ENCODE data around the gene USH2A. TPM values are rescaled to one million over a fixed set of nuclear protein-coding genes. Genes with fewer than 3 reads are reported as not detected.

Gene USH2A
- total RNA-seq, 6 experiments from 2014 or later, result 0.19 to 1.8 (median 0.81) TPM

GRCh38 chr1:216210081-216210480 lies 213.2 kb downstream of the USH2A start:
- H3K36me3 ChIP-seq, result no peaks in the 10 kb centered on the region
- no peak for TF ChIP-seq POLR2A (IDR thresholded peaks at IDR 0.05)
- TF ChIP-seq, protein P1, sequence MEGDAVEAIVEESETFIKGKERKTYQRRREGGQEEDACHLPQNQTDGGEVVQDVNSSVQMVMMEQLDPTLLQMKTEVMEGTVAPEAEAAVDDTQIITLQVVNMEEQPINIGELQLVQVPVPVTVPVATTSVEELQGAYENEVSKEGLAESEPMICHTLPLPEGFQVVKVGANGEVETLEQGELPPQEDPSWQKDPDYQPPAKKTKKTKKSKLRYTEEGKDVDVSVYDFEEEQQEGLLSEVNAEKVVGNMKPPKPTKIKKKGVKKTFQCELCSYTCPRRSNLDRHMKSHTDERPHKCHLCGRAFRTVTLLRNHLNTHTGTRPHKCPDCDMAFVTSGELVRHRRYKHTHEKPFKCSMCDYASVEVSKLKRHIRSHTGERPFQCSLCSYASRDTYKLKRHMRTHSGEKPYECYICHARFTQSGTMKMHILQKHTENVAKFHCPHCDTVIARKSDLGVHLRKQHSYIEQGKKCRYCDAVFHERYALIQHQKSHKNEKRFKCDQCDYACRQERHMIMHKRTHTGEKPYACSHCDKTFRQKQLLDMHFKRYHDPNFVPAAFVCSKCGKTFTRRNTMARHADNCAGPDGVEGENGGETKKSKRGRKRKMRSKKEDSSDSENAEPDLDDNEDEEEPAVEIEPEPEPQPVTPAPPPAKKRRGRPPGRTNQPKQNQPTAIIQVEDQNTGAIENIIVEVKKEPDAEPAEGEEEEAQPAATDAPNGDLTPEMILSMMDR (IDR thresholded peaks at IDR 0.05), result no peak
- intact Hi-C loops (cut with DNase I), result no loop called here
- DNase-seq (no peak), ATAC-seq (no peak)
- no peak overlapping the region for H3K27ac ChIP-seq
- H3K4me3 ChIP-seq, result no peak overlapping the region
- H3K4me1 ChIP-seq, result peaks cover 0 to 11% (median 3%) of the 10 kb centered on the region in 4 donors
- no peaks in the 10 kb centered on the region for H3K9me3 ChIP-seq
- 41% methylated on average over 4 of the region's 4 CpGs for WGBS (ENCODE audit: insufficient coverage, low coverage, low lambda C conversion rate, missing lambda C conversion rate)
- H3K27me3 ChIP-seq, result no peaks in the 10 kb centered on the region

- peaks cover 0 to 11% (median 3%) of the 10 kb centered on the region in 4 donors for H3K4me1 ChIP-seq
- H3K9me3 ChIP-seq, result no peaks in the 10 kb centered on the region
- H3K27me3 ChIP-seq, result no peaks in the 10 kb centered on the region
- no peak overlapping the region for H3K4me3 ChIP-seq
- no peak overlapping the region for H3K27ac ChIP-seq
- ATAC-seq, result no peak
- DNase-seq, result no peak
- WGBS (ENCODE audit: insufficient coverage, low coverage, low lambda C conversion rate, missing lambda C conversion rate), result 100% methylated on average over 1 of the region's 1 CpG
- no peaks in the 10 kb centered on the region for H3K36me3 ChIP-seq
- intact Hi-C loops (cut with DNase I), result no loop called here
- TF ChIP-seq POLR2A (IDR thresholded peaks at IDR 0.05), result no peak
- TF ChIP-seq, protein P1 (IDR thresholded peaks at IDR 0.05), result no peak
Observed at GRCh38 chr1:216209125-216209524, 214.1 kb downstream of the USH2A start.

DNA sequence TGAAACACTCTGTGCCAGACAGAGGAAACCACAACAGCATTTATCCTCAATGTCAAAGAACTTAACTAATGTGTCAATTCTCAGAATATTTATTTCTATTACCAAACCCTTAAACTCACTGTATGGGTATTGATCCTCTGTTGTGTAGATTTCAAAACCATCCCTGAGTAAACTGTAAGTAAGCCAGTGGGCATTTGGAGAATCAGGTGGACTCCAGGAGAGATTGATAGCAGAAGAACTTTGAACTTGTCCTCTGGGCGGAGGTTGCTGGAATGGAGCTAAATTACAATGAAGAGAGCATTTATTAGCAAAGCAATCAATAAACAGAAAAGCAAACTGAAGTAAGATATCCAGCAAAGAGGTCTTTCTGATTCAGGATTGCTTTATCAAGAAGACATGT lies 216.1 kb downstream of the USH2A start:
- ATAC-seq (peak; percentile 89 to 99 (median 96)), DNase-seq (peak in 1 of 3 donors; percentile 55)
- Histone ChIP-seq H3K9me3 (no peaks in the 10 kb centered on the region), H3K27ac (no peak overlapping the region), H3K4me1 (peaks cover 0 to 11% (median 3%) of the 10 kb centered on the region in 4 donors), H3K36me3 (no peaks in the 10 kb centered on the region), H3K27me3 (no peaks in the 10 kb centered on the region), H3K4me3 (no peak overlapping the region)
- TF ChIP-seq, protein P1 (IDR thresholded peaks at IDR 0.05), result no peak
- TF ChIP-seq POLR2A (IDR thresholded peaks at IDR 0.05), result no peak
- intact Hi-C loops (cut with DNase I), result no loop called here
- WGBS (ENCODE audit: insufficient coverage, low coverage, low lambda C conversion rate, missing lambda C conversion rate), result 33% methylated on average over 1 of the region's 1 CpG

DNA sequence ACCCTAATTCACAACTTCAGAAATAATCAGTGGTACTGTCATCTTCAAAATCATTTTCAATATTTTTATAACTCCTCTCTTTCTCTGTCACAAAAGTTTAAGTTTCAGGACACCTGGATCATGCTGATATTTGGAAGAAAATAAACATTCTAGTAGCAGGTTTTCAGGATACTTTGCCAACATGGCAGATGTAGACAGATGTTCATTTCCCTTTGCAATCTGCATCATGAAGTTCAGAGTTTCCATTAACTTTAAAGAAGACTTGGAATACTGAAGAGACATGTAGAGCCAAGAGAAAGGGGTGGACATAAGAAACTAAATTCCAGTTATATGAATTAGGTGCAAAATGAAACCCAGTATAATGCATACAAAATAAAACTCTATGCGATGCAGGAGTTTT lies 218.1 kb downstream of the USH2A start:
- Histone ChIP-seq H3K27ac (no peak overlapping the region), H3K36me3 (no peaks in the 10 kb centered on the region), H3K4me1 (peaks cover 0 to 11% (median 3%) of the 10 kb centered on the region in 4 donors), H3K4me3 (no peak overlapping the region), H3K9me3 (no peaks in the 10 kb centered on the region), H3K27me3 (no peaks in the 10 kb centered on the region)
- 89% methylated on average over 1 of the region's 1 CpG for WGBS (ENCODE audit: insufficient coverage, low coverage, low lambda C conversion rate, missing lambda C conversion rate)
- TF ChIP-seq, protein P1 (IDR thresholded peaks at IDR 0.05), result no peak
- TF ChIP-seq POLR2A (IDR thresholded peaks at IDR 0.05), result no peak
- ATAC-seq, result no peak
- intact Hi-C loops (cut with DNase I), result no loop called here
- DNase-seq, result no peak

DNA sequence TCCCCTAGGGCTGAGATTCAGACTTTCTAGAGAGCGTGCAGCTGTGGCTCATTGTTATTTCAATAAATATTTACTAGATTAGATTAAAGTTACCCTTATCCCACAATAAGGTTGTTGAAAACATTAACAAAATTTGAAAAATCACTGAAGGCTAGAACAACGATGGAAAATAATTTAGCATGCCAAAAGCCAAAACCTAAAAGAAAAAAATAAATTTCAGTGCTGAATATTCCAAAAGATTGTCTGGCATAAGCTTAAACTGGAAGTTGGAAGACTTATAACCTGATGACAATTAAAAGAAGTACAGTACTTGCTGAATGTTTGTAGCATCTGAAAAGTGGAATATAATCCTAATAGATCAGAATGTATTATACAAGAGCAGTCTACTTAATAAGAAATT lies 221.3 kb downstream of the USH2A start:
- no peak overlapping the region for H3K27ac ChIP-seq
- no peaks in the 10 kb centered on the region for H3K27me3 ChIP-seq
- no peak overlapping the region for H3K4me3 ChIP-seq
- ATAC-seq (no peak), DNase-seq (no peak)
- intact Hi-C loops (cut with DNase I), result no loop called here
- H3K36me3 ChIP-seq, result no peaks in the 10 kb centered on the region
- TF ChIP-seq, protein P1 (IDR thresholded peaks at IDR 0.05), result no peak
- TF ChIP-seq POLR2A (IDR thresholded peaks at IDR 0.05), result no peak
- 20% methylated on average over 2 of the region's 2 CpGs for WGBS (ENCODE audit: insufficient coverage, low coverage, low lambda C conversion rate, missing lambda C conversion rate)
- H3K4me1 ChIP-seq, result peaks cover 0 to 6% (median 1%) of the 10 kb centered on the region in 4 donors
- H3K9me3 ChIP-seq, result no peaks in the 10 kb centered on the region
